IPS-18c (cell line): ENCODE results near the gene CRY2.

Experiments used
- H3K4me3 ChIP-seq: 2 replicates; pipeline ENCODE4 v1.7.0; 2013; ENCODE audit warnings: low read depth, mild to moderate bottlenecking, low read length, moderate library complexity; ENCODE audit not compliant: insufficient read depth
- H3K9me3 ChIP-seq: one replicate; pipeline ENCODE4 v1.6.1; 2013; ENCODE audit warnings: mild to moderate bottlenecking, low read length, moderate library complexity; ENCODE audit not compliant: control insufficient read depth, insufficient read depth

The CRY2 gene

DNA sequence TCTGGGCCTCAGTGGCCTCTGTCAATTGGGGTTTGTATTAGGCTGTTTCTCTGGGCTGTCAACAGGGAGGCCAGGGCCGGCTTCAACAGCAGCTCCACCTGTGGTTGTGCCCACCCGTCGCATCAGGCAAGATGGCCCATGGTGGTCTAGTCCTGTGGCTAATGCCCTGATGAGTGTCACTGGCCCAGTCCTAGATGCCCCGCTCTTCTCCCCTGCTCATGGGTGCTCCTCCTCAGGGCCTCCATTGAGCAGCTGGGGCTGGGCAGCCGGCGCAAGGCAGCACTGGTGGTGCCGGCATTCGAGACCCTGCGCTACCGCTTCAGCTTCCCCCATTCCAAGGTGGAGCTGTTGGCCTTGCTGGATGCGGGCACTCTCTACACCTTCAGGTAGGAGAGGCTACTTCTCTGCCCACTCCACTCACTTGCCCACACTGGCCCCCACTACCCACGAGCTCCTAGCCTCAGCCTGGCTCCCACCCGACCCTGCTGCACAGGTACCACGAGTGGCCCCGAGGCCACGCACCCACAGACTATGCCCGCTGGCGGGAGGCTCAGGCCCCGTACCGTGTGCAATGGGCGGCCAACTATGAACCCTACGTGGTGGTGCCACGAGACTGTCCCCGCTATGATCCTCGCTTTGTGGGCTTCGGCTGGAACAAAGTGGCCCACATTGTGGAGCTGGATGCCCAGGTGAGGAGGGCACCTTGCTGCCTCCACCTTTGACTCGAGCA is 80.6 kb downstream of the CRY2 start:
- Histone ChIP-seq H3K4me3 (no peak overlapping the region), H3K9me3 (no peaks in the 10 kb centered on the region)

DNA sequence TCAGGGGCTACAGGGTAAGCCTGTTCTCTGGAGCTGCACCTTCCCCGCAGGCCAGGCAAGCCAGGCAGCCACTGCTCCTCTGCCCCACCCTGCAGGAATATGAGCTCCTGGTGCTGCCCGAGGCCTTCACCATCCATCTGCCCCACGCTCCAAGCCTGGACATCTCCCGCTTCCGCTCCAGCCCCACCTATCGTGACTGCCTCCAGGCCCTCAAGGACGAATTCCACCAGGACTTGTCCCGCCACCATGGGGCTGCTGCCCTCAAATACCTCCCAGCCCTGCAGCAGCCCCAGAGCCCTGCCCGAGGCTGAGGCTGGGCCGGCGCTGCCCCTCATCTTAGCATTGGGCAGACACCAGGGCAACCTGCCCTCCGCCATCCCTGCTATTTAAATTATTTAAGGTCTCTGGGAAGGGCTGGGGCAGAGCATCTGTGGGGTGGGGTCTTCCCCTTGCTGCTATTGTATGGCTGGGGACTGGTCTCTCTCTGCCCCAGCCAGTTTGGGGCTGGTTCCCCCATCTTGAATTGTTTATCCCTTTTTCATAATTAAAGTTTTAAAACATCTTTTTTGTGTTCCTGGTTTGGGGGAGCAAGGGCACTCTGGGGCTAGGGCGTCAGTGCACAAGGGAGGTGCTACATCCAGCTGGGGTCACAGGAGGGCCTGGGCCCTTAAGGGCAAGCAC is 81.4 kb downstream of the CRY2 start:
- H3K4me3 ChIP-seq: no peak overlapping the region
- no peaks in the 10 kb centered on the region for H3K9me3 ChIP-seq

DNA sequence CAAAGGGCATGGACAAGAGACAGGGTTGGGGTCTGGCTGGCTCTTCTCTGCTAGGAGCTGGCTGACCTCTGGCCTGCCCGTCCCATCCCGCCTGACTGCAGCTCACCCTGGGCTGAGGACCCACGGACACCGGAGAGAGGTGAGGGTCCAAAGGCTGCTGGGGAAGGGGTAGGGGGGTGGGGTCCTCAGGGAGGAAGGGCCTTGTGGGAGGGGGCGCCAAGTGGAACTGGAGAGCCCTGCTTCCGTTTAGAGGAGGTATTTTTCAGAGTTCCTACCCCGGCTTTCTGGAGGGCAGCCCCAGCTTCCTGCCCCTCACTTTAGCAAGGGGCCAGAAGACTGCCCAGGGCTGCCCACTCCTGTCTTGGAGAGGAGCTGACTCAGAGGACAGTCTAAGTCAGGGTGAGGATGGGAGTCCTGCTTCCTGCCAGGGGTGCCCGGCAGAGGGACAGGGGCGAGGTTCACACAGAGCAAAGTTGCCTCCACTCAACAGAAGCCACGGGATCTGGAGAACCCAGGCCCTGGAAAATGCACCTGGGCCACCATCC is 82.3 kb downstream of the CRY2 start:
- Histone ChIP-seq H3K4me3 (no peak overlapping the region), H3K9me3 (no peaks in the 10 kb centered on the region)

DNA sequence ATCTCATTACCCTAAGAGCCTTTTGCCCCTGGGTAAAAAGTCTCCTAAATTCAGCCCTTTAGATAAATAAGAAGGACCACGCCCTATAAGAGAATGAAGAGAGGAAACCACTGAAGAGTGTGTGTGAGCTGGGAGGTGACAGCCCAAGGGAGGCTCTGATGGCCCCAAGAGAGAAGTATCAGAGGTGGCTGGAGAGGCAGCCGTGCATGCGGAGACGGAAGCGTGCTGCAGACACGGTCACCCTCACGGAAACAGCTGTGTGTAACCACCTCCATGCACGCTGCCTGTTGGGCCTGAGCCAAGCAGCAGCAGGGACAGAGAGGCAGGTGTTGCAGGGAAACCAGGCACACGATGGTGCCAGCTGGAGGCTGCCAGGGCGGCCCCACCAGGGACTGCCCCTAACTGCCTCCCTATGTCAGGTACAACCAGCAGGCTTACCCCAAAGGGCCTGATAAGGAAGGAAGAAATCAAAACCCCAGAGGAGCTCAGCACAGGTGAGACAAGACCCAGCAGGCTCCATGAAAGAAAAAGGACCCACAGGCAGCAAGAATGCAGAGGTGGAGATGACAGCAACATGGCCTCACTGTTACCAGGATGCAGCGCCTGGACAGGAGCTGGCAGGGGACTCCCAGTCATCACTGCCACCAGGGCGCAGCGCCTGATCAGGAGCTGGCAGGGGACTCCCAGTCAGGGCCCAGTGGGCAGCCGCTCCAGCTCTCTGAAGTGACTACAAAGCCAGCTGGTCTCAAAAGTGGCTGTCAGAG is 82.9 kb downstream of the CRY2 start:
- no peak overlapping the region for H3K4me3 ChIP-seq

DNA sequence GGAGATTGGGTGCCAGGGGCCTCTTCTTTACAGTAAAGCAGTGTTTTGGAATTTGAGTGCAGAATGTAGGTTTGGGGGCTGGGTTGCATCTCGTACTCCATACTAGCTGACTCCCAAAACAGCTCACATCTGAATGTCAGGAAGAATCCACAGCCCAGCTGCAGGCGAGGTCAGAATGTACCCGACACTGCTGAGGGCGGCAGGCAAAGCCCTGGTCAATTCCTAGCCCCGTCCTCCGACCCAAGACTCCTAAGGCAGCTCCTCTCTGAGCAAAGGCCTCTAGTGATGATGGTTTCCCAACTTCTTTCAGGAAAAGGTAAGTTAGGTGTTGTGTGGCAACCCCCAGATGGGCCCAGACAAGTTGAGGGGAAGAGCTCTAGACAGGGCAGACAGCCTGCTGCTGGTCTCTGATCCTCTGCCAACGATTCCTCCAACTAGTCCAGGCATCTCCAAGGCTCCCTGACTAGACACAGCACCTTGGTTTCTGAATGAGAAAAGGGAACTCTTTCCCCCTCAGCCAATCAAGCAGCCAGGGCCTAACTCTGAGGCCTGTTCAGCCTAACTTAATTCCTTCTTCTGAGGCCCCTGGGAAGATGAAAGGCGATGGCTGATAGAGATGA is 83.8 kb downstream of the CRY2 start:
- no peak overlapping the region for H3K4me3 ChIP-seq

More for the DNA sequence above, 82.9 kb downstream of the CRY2 start:
- no peaks in the 10 kb centered on the region for H3K9me3 ChIP-seq

GRCh38 chr11:45931739-45932138 is 84.5 kb downstream of the CRY2 start:
- H3K4me3 ChIP-seq: no peak overlapping the region
- no peaks in the 10 kb centered on the region for H3K9me3 ChIP-seq

More for the DNA sequence above, 83.8 kb downstream of the CRY2 start:
- H3K9me3 ChIP-seq: no peaks in the 10 kb centered on the region

DNA sequence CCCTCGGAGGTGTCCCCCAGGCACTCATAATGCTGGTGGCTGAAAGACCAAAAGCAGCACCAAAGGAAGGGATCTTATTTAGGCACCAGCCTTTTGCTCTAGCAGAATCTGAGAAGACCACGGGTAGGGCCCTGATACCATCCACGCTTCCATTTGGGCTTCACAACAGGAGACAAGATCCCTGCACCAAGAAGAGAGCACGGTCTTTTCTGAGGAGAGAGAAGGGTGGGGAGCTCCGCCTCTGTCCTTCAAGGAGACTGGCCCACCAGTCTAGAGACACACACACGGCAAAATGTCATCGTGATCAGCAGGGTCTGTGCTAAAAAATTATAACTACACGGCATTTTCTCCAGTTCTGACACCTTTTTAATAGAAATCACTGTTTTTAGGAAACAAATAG is 84.9 kb downstream of the CRY2 start:
- H3K4me3 ChIP-seq: no peak overlapping the region

More for the DNA sequence above, 84.9 kb downstream of the CRY2 start:
- no peaks in the 10 kb centered on the region for H3K9me3 ChIP-seq
